Daoy (cell line): ENCODE results near the gene PILRA. TPM values are rescaled to one million over a fixed set of nuclear protein-coding genes. Genes with fewer than 3 reads are reported as not detected.
"Not testable (repeated sequence)": the region's sequence is repeated elsewhere in the genome, so short reads cannot be mapped to it uniquely, and the experiment has no call there.

Experiments
- DNase-seq: peaks from one replicate; pipeline ENCODE4 v3.0.0-alpha.2; 2015; ENCODE audit warnings: low read depth
- total RNA-seq: library from RNA; depleted of rRNA; stranded (reverse); fragments of >200 nt; shearing (Covaris generic); gene quantifications from 2 replicates; pipeline ENCODE4 v1.2.3, GENCODE V29; 2014

The PILRA gene
- total RNA-seq, 1 experiment from 2014 or later, result 0.69 TPM

DNA sequence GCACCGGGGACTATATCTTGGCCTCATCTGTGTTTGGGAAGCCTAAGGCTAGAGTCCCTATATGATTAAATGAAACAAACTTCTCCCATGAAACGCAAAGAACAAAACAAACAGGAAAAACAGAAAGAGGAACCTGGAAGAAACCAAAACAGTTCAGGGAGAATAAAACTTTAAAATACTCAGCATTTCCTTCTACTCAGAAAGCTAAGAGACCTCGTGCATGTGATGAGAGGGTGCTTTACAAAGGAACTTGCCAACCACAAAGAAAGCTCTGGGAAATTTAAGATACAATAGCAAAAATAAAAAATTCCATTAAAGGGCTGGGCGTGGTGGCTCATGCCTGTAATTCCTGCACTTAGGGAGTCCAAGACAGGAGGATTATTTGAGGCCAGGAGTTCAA is 6.9 kb downstream of the PILRA start:
- DNase-seq, result no peak

DNA sequence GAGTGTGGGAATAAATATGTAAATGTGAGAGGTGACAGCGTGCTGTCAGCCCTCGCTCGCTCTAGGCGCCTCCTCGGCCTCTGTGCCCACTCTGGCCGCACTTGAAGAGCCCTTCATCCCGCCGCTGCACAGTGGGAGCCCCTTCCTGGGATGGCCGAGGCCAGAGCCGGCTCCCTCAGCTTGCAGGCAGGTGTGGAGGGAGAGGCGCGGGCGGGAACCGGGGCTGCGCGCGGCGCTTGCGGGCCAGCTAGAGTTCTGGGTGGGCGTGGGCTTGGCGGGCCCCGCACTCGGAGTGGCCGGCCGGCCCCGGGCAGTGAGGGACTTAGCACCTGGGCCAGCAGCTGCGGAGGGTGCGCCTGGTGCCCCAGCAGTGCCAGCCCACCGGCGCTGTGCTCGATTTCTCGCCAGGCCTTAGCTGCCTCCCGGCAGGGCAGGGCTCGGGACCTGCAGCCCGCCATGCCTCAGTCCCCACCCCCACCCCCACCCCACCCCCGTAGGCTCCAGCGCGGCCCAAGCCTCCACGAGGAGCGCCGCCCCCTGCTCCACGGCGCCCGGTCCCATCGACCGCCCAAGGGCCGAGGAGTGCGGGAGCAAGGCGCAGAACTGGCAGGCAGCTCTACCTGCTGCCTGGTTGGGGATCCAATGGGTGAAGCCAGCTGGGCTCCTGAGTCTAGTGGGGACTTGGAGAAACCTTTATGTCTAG is 8.4 kb downstream of the PILRA start:
- DNase-seq, result not testable (repeated sequence)

DNA sequence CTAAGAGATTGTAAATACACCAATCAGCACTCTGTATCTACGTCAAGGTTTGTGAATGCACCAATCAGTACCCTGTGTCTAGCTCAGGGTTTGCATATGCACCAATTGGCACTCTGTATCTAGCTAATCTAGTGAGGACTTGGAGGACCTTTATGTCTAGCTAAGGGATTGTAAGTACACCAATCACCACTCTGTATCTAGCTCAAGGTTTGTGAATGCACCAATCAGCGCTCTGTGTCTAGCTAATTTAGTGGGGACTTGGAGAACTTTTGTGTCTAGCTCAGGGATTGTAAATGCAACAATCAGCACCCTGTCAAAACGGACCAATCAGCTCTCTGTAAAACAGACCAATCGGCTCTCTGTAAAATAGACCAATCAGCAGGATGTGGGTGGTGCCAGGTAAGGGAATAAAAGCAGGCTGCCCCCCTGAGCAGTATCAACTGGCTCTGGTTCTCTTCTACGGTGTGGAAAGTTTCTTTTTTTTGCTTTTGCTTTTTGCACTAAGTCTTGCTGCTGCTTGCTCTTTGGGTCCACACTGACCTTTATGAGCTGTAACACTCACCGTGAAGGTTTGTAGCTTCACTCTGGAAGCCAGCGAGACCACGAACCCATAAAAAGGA is 9.1 kb downstream of the PILRA start:
- not testable (repeated sequence) for DNase-seq

DNA sequence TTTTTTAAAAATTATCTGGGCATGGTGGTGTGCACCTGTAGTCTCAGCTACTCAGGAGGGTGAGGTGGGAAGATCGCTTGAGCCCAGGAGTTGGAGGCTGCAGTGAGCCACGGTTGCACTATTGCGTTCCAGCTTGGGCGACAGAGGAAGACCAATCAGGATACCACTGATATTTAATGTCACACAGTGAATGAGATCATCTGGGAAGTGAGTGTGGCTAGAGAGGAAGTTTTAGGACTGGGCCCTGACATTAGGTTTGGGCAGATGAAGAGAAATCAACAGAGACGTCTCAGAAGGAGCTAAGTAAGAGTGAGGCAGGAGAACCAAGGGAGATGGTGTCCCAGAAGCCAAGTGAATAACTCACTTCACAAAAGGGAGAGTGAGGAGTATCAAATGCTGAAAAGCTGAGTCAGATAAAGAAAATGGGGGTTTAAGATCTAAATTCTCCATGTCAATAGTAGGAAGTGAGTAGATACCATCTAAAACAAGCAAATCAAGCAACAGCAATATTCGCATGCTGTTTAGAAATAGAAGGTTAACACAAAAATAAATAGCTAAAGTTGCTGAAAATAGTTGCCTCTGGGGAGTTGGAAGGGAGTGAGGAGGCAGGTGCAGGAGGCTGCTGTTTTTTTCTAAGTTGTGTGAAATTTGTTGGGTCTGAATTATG is 11.5 kb downstream of the PILRA start:
- DNase-seq, result no peak

DNA sequence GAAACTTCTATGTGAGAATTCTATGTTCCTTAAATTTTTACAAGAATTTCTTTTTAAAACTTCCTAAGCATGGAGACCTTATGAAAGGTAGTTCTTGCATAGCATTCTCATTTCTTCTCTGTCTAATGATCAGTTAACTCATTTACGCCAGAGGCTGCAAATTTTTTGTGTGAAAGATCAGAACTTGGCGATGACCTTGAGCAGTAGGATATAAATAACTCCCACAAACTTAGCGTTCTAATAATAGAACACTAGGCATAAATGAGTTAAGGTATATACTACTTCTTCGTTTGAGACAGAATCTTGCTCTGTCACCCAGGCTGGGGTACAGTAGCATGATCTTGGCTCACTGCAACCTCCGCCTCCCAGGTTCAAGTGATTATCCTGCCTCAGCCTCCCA is 13.7 kb downstream of the PILRA start:
- DNase-seq, result no peak

DNA sequence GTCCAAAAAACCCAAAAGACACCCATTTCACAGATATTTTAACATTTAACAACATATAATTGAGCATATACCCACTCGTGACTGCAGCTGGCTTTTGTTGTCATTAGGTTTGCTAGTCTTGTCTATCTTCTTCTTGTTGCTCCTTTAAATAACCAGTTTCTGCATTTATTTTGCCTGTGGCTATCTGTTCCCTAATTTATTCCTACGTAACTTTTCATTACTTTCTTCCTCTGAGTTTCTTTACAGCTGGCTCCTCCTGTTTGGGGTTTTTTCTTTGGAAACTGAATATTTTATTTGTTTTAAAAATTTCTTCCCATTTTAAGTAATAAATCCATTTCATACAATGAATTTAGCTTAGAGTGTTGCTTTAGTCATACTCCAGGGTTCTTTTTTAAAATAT is 14.4 kb downstream of the PILRA start:
- no peak for DNase-seq

DNA sequence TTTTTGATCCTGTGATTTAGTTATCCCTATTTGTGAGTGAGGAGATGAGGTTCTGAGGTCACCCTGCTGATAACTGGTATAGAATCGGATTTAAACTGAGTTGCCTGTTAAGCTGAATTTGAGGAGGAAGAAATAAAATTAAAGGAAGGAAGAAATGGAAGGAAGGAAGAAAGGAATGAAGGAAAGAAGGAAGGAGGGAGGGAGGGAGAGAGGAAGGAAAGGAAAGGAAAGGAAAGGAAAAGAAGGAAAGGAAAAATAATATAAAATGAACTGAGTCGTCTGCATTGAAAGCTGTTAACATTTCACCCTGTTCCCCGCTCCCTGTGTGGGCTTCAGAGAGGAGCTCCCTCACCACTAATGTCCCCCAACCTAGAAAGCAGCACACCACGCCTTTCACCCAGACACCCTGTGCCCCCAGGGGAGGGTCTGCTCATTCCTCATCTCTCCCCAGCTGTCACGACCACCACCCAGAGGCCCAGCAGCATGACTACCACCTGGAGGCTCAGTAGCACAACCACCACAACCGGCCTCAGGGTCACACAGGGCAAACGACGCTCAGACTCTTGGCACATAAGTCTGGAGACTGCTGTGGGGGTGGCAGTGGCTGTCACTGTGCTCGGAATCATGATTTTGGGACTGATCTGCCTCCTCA is 16.3 kb downstream of the PILRA start:
- DNase-seq, result no peak

DNA sequence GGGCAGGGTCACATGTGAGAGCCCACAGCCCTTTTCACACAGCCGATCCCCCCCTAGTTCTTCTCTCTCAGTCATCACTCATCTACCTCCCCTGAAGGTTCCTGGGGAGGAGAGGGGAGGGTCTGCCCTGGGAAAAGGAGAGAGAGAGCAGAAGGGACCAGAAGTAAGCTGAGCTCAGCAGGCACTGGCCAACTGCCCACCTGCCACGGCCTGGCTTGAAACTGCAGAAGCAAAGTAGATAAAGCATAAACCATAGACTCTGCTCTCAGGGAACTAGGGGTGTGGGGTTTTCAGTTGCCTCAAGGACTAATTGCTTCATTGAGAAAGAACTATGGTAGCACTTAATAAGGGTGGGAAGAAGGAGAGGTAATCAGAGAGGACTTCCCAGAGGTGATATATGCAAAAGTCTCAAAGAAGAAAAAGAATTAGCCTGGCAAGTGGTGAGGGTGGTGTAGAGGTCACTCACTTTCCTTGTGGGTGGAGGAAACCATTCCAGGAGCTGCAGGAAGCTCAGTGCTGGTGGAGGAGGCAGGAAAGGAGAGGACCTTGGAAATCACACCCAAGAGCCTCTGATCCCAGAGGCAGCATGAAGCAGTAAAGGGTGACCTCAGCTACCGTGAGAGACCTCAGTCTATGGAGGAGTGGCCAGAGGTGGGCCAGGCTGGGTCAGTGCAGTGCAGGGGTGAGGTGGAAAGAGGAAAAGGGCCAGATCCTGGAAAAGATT is 17.2 kb downstream of the PILRA start:
- no peak for DNase-seq

DNA sequence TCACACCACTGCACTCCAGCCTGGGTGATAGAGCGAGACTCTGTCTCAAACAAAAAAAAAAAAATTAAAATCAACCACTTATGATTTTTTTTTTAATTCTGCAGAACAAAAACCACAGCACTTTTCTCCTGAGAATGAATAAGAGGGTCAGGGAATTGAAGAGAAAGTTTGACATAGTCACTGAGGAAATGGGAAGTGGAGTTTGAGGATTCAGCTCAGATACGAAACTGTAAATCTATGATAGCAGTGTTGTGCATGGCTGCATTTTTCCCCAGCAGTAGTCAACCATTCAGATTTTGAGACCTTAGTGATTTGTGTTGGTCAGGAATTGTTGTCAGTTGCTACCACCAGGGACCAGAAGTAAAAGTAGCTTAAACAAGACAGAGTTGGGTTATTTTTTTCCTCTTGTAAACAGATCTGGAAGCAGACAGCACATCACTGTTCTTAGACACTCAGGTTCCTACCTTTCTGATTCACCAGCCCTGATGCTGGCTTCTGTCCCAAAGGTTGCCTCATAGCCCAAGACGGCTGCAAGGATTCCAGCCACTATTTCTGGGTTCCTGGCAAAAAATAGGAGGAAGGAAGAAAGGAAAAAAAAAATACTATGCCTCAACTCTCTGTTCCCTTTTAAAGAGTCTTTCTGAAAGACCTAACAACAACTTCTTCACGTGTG is 20.1 kb downstream of the PILRA start:
- DNase-seq, result no peak

DNA sequence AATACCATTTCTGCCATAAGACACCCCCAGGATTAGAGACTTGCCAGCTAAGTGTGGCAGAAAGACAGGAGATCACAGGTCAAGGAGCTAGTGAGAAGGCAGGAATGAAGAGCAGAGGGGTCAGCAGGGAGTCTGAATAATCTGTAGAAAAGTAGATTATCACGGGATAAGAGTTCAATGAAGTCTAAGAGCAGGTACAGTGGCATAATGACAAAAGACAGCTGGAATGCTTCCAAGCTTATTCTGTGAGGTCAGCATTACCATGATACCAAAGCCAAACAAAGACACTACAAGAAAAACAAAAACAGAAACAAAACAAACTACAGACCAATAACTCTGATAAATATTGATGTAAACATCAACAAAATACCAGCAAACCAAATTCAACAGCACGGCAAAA is 20.8 kb downstream of the PILRA start:
- DNase-seq, result no peak

DNA sequence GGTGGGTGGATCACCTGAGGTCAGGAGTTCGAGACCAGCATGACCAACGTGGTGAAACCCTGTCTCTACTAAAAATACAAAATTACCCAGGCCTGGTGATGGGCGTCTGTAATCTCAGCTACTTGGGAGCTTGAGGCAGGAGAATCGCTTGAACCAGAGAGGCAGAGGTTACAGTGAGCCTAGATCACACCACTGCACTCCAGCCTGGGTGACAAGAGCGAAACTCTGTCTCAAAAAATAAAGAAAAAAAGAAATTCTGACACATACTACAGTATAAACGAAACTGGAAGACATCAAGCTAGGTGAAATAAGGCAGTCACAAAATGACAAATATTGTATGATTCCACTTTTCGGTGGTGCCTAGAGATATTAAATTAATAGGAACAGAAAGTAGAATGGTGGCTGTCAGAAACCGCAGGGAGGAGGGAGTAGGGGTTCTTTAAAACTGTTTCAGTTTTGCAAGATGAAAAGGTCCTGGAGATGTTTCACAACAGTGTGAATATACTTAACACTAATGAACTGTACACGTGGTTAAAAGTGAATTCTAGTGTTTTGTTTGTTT is 23.2 kb downstream of the PILRA start:
- DNase-seq, result no peak

DNA sequence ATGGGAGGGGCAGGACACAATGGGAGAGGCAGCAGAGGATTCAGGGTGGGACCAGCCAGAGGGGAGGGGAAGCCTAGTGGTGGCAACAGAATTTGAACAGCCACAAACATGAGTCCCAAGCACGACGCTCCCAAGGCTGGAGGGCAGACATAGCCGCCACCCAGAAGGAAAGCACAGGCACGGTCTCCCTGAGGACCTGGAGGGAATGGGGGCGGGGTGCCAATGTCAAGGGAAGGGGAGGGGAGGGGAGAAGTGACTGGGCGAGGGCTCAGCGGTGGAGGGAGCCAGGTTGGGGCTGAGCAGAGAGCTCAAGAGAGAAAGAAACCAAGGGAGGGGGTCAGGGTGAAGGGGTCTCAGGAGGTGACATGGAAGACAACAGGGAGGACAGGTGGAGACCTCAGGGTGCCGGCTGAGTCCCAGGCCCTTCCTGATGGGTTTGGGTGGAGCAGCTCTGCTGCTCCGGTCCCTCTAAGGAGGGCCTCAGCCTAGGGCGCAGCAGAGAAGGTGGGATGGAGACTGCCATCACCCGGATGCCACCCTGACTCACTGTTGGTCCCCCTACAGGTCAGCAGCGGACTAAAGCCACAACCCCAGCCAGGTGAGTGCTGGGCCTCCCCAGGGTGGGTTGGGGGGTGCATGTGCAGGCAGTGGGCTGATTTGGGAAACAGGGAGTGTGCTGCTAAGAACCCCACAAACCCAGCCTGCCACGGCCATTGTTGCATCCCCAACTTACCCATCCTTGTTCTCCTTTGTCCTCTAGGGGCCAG is 24.2 kb downstream of the PILRA start:
- DNase-seq, result no peak

DNA sequence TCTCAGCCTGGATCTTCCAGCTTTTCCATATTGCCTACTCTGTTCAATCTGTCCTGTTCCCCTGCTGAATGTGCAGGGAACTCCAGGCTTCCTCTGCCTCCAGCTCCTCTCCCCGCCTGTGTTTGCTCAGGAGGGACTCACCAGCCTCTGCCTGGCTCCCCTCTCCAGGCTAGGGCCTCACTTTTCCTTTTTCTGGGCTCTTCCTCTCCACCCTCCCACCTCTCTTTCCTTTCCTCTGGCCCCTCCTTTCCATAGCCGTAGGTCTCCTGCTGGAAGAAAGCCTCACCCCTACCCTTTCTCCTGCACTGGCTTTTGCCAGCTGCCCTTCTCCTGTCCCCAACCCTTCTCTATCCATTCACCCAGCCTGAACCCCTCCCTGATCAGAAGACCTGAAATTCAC is 25.0 kb downstream of the PILRA start:
- no peak for DNase-seq

DNA sequence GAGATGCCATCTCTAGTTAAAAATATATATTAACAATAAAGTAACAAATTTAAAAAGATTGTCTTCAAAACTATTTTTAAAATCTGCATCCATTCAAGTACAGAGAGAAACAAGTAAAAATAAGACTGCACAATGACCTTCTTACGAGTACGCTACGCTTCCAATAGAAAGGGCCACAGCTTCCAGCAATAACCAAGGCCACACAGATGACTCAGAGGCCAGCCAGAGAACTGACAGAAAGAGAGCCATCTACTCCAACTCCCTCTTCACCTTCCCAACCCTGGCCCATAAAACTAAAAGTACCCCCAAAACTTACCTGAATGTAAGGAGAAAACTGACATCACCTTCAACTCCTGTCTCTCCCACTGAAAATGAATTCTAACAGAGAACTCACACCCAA is 26.8 kb downstream of the PILRA start:
- DNase-seq, result no peak

DNA sequence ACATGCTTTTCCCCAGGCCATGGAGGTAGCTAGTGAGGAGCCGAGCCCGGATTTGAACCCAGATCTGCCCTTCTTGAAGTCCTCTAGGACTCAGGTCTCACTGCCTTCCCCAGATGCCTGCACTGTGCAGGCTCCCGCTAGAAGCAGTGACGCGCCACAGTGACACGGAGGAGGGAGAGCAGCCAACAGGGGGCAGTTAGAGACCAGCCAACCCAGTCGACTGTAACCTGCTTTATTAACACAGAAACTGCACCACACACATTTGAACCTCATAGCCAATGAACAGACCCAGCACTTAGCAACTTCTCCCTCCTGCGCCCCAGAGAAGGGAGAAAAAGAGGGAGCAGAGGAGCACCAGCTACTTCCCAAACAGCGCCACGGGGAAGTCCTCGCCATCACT is 27.4 kb downstream of the PILRA start:
- DNase-seq, result peak; percentile 35

DNA sequence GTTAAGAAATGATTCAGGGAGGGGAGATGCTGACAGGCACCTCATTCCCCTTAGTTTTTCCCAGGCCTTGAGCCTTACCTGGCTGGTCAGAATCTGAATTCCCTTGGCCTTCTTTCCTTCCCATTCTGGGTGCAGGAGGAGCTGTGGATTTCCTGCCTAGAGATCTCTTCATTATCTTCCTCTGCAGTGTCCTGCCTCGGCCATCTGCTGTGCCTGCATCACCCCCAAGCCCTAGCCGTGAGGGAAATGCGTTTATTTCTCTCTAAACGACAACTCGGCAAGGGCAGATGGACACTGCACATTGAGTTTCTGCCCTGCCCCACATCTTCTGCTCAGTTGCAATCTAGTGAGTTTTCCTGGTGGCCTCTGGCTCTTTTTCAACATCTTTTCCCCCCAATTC is 28.5 kb downstream of the PILRA start:
- DNase-seq, result no peak

DNA sequence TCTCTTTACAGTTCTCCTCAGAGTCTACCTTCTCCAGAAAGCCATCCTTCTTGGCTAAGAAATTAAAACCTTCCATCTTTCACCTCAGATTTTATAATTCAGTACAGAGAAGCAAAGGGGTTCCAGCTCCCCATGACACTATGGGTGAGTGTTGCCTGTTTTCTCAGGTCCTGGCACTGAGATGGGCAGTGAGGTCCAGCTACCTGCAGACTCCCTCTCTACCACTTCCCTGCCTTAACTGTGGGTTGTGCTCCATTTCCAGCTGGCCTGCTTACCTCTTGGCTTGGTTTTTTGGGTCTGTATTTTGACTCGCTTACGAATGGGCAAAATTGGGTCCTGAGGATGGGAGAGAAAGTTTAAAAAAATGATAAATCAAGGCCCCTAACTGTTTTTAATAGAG is 29.0 kb downstream of the PILRA start:
- DNase-seq, result no peak

DNA sequence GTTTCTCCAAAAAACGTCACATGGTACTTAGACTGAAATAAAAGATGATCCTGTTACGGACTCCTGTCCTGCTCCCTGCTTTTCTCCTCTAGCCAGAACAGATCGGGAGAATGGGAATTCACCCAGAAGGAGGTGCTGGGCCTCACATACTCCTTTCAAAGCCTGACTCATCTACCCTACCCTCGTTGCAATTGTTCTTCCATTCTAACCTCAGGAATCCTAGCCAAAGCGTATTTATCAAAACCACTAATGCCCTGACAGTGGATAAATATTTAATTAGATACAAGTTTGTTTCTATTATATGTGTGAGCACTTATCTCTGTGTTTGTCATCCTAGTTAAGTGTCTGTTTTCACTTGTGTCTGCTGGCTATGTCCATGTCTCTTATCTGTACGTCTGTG is 33.5 kb downstream of the PILRA start:
- DNase-seq, result peak; percentile 80

DNA sequence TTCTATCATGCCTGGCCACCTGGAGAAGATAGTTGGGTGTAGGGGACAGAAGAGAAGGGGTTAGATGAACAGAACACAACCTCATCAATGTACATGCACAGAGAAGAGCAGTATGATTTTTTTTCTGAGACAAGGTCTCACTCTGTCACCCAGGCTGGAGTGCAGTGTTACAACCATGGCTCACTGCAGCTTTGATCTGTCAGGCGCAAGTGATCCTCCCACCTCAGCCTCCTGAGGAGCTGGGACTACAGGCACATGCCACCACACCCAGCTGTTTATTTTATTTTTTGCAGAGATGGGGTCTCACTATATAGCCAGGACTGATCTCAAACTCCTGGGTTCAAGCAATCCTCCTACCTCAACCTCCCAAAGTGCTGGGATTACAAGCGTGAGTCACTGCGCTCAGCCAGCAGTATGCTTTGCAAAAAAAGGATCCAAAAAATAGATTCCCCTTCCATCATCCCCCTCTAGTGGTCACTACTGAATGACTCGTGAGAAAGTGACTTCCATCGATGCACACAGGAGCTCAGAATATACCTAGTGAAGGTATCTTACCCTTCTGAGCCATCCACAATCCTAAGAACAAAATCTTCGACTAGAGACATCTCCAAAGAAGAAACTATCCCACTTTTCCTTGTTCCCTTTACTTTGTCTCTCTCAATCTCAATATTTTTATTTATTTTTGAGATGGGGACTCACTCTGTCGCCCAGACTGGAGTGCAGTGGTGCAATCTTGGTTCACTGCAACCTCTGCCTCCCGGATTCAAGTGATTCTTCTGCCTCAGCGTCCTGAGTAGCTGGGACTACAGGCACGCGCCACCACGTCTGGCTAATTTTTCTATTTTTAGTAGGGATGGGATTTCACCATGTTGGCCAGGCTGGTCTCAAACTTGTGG is 34.2 kb downstream of the PILRA start:
- DNase-seq, result peak; percentile 87
